ENCODE measurements around the gene WNT4. TPM values are rescaled to one million over a fixed set of nuclear protein-coding genes. Genes with fewer than 3 reads are reported as not detected.

The WNT4 gene
- total and polyA plus RNA-seq, 2 donors from 2014 or later, result 0.45 to 0.69 TPM

GRCh38 chr1:22141554-22142314 is 1.2 kb downstream of the WNT4 start:
- DNase-seq (peak in 4 of 5 donors; percentile 37 to 59 (median 40)), FAIRE-seq (no peak)
- Histone ChIP-seq H3K4me1 (ENCODE audit: control insufficient read depth in 2 of 3, insufficient read depth in 2 of 3, low read depth in 1 of 3, low read length in 3 of 3) (peaks cover 0 to 6% (median 0%) of the 10 kb centered on the region in 3 donors), H3K9ac (ENCODE audit: low read length in 3 of 3) (no peak overlapping the region), H3K36me3 (ENCODE audit: control insufficient read depth in 2 of 3, insufficient read depth in 3 of 3, low read length in 3 of 3) (no peaks in the 10 kb centered on the region), H3K27me3 (ENCODE audit: control insufficient read depth, insufficient read depth, low read length) (peaks cover 10% of the 10 kb centered on the region), H3K4me3 (ENCODE audit: low read length in 3 of 3) (no peak overlapping the region), H3K9me3 (ENCODE audit: control insufficient read depth in 2 of 3, insufficient read depth in 1 of 3, low read length in 3 of 3) (no peaks in the 10 kb centered on the region), H3K27ac (ENCODE audit: low read depth in 2 of 2, low read length in 2 of 2) (no peak overlapping the region)
- intact Hi-C loops (cut with DNase I), result no loop called here
- no peak for TF ChIP-seq CTCF (IDR thresholded peaks at IDR 0.05; ENCODE audit: borderline replicate concordance, extremely low read depth, insufficient read depth)

- Histone ChIP-seq H3K27me3 (ENCODE audit: control insufficient read depth, insufficient read depth, low read length) (peaks cover 10% of the 10 kb centered on the region), H3K4me3 (ENCODE audit: low read length in 3 of 3) (no peak overlapping the region), H3K9me3 (ENCODE audit: control insufficient read depth in 2 of 3, insufficient read depth in 1 of 3, low read length in 3 of 3) (no peaks in the 10 kb centered on the region), H3K27ac (ENCODE audit: low read depth in 2 of 2, low read length in 2 of 2) (no peak overlapping the region), H3K36me3 (ENCODE audit: control insufficient read depth in 2 of 3, insufficient read depth in 3 of 3, low read length in 3 of 3) (no peaks in the 10 kb centered on the region), H3K4me1 (ENCODE audit: control insufficient read depth in 2 of 3, insufficient read depth in 2 of 3, low read depth in 1 of 3, low read length in 3 of 3) (peaks cover 0 to 6% (median 0%) of the 10 kb centered on the region in 3 donors), H3K9ac (ENCODE audit: low read length in 3 of 3) (no peak overlapping the region)
- TF ChIP-seq CTCF (IDR thresholded peaks at IDR 0.05; ENCODE audit: borderline replicate concordance, extremely low read depth, insufficient read depth), result no peak
- peak in 4 of 5 donors; percentile 40 to 52 (median 48) for DNase-seq
- FAIRE-seq, result no peak
- intact Hi-C loops (cut with DNase I), result no loop called here
These were observed 2.2 kb downstream of the WNT4 start for GRCh38 chr1:22140694-22141093.

GRCh38 chr1:22139817-22140216 is 3.1 kb downstream of the WNT4 start:
- H3K4me1 ChIP-seq (ENCODE audit: control insufficient read depth in 2 of 3, insufficient read depth in 2 of 3, low read depth in 1 of 3, low read length in 3 of 3), result peaks cover 0 to 6% (median 0%) of the 10 kb centered on the region in 3 donors
- DNase-seq (no peak), FAIRE-seq (no peak)
- H3K27me3 ChIP-seq (ENCODE audit: control insufficient read depth, insufficient read depth, low read length), result peaks cover 10% of the 10 kb centered on the region
- H3K4me3 ChIP-seq (ENCODE audit: low read length in 3 of 3), result no peak overlapping the region
- H3K27ac ChIP-seq (ENCODE audit: low read depth in 2 of 2, low read length in 2 of 2), result no peak overlapping the region
- intact Hi-C loops (cut with DNase I), result no loop called here
- H3K36me3 ChIP-seq (ENCODE audit: control insufficient read depth in 2 of 3, insufficient read depth in 3 of 3, low read length in 3 of 3), result no peaks in the 10 kb centered on the region
- no peaks in the 10 kb centered on the region for H3K9me3 ChIP-seq (ENCODE audit: control insufficient read depth in 2 of 3, insufficient read depth in 1 of 3, low read length in 3 of 3)
- H3K9ac ChIP-seq (ENCODE audit: low read length in 3 of 3), result no peak overlapping the region
- TF ChIP-seq CTCF (IDR thresholded peaks at IDR 0.05; ENCODE audit: borderline replicate concordance, extremely low read depth, insufficient read depth), result no peak
